Measurements from ENCODE around the gene NRN1L. TPM values are rescaled to one million over a fixed set of nuclear protein-coding genes. Genes with fewer than 3 reads are reported as not detected.

NRN1L gene
- total and polyA plus RNA-seq, 9 donors: 0.24 to 1.3 (median 0.75) TPM; not detected in 2

DNA sequence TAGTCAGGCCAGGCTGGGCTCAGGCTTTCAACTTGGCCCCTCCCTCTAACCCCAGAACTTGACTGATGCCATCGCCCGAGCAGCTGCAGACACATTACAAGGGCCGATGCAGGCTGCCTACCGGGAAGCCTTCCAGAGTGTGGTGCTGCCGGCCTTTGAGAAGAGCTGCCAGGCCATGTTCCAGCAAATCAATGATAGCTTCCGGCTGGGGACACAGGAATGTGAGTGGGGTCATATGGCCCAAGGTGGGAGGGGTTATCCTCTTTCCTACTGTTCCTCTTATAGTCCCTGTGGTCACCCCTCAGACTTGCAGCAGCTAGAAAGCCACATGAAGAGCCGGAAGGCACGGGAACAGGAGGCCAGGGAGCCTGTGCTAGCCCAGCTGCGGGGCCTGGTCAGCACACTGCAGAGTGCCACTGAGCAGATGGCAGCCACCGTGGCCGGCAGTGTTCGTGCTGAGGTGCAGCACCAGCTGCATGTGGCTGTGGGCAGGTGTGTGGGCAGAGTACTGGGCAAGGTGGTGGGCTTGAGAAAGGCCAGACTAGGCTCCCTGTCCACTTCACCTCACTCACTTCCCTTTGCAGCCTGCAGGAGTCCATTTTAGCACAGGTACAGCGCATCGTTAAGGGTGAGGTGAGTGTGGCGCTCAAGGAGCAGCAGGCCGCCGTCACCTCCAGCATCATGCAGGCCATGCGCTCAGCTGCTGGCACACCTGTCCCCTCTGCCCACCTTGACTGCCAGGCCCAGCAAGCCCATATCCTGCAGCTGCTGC lies 2.1 kb upstream of the NRN1L start:
- 75% methylated on average over 8 of the region's 18 CpGs for WGBS (ENCODE audit: insufficient coverage)
- Histone ChIP-seq H3K4me3 (ENCODE audit: low read length) (peak overlapping the region; percentile 27), H3K27ac (ENCODE audit: low read length) (peak overlapping the region; percentile 100), H3K4me1 (ENCODE audit: control insufficient read depth, insufficient read depth, low read length) (peaks cover 58% of the 10 kb centered on the region), H3K27me3 (ENCODE audit: control insufficient read depth, insufficient read depth, low read length) (no peaks in the 10 kb centered on the region), H3K9me3 (replicated peaks; ENCODE audit: control insufficient read depth, low read depth, low read length) (no peaks in the 10 kb centered on the region), H3K36me3 (ENCODE audit: control insufficient read depth, insufficient read depth, low read length) (peaks cover 84% of the 10 kb centered on the region)
- peak; percentile 93 for DNase-seq

DNA sequence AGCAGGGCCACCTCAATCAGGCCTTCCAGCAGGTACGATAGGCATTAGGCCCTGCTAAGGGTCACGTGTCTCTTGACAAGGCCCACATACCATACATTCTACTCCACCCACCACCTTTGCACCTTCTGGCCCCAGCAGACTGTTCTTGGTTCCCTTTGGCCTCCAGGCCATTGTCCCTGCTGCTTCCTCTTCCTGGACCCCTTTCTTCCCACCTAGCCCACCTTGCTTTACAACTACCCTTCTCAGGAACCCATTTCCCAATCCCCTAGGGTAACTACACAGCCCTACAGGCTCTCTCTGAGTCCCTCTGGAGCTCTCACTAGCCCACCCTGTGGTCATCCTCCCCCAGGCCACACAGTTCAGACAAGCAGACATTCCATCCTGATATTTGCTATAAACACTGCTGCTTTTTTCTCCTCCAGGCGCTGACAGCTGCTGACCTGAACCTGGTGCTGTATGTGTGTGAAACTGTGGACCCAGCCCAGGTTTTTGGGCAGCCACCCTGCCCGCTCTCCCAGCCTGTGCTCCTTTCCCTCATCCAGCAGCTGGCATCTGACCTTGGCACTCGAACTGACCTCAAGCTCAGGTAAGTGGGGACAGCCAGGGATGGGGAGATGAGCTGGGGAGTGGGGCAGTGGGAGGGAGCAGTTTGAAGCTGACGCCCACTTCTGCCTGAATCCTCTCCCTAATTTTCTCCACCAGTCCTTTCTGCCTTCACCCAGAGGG lies 1.4 kb upstream of the NRN1L start:
- 77% methylated on average over 2 of the region's 6 CpGs for WGBS (ENCODE audit: insufficient coverage)
- no peaks in the 10 kb centered on the region for H3K9me3 ChIP-seq (replicated peaks; ENCODE audit: control insufficient read depth, low read depth, low read length)
- no peak overlapping the region for H3K4me3 ChIP-seq (ENCODE audit: low read length)
- H3K27me3 ChIP-seq (ENCODE audit: control insufficient read depth, insufficient read depth, low read length): no peaks in the 10 kb centered on the region
- H3K27ac ChIP-seq (ENCODE audit: low read length): peak overlapping the region; percentile 100
- peaks cover 65% of the 10 kb centered on the region for H3K4me1 ChIP-seq (ENCODE audit: control insufficient read depth, insufficient read depth, low read length)
- H3K36me3 ChIP-seq (ENCODE audit: control insufficient read depth, insufficient read depth, low read length): peaks cover 77% of the 10 kb centered on the region
- DNase-seq: no peak

DNA sequence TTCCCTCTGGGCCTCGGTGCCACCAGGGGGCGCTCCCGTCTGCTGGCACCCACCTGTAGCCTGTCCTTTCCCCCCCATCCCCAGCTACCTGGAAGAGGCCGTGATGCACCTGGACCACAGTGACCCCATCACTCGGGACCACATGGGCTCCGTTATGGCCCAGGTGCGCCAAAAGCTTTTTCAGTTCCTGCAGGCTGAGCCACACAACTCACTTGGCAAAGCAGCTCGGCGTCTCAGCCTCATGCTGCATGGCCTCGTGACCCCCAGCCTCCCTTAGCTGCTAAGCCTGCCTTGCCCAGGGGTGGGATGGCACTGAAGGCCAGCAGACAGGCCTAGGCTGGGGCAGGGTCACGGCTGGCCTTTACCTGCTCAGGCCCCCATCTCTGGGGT lies 818 bp upstream of the NRN1L start:
- Histone ChIP-seq H3K27me3 (ENCODE audit: control insufficient read depth, insufficient read depth, low read length) (no peaks in the 10 kb centered on the region), H3K36me3 (ENCODE audit: control insufficient read depth, insufficient read depth, low read length) (peaks cover 71% of the 10 kb centered on the region), H3K4me1 (ENCODE audit: control insufficient read depth, insufficient read depth, low read length) (peaks cover 68% of the 10 kb centered on the region), H3K9me3 (replicated peaks; ENCODE audit: control insufficient read depth, low read depth, low read length) (no peaks in the 10 kb centered on the region), H3K4me3 (ENCODE audit: low read length) (no peak overlapping the region), H3K27ac (ENCODE audit: low read length) (peak overlapping the region; percentile 100)
- 57% methylated on average over 10 of the region's 11 CpGs for WGBS (ENCODE audit: insufficient coverage)
- DNase-seq: peak; percentile 37

GRCh38 chr16:67885545-67885944 lies 860 bp downstream of the NRN1L start:
- no peak overlapping the region for H3K27ac ChIP-seq (ENCODE audit: low read length)
- H3K36me3 ChIP-seq (ENCODE audit: control insufficient read depth, insufficient read depth, low read length): peaks cover 54% of the 10 kb centered on the region
- H3K9me3 ChIP-seq (replicated peaks; ENCODE audit: control insufficient read depth, low read depth, low read length): no peaks in the 10 kb centered on the region
- H3K4me1 ChIP-seq (ENCODE audit: control insufficient read depth, insufficient read depth, low read length): peaks cover 57% of the 10 kb centered on the region
- H3K27me3 ChIP-seq (ENCODE audit: control insufficient read depth, insufficient read depth, low read length): no peaks in the 10 kb centered on the region
- DNase-seq: no peak
- WGBS (ENCODE audit: insufficient coverage): 86% methylated on average over 10 of the region's 12 CpGs
- H3K4me3 ChIP-seq (ENCODE audit: low read length): no peak overlapping the region

GRCh38 chr16:67885976-67886375 lies 1.3 kb downstream of the NRN1L start:
- H3K4me3 ChIP-seq (ENCODE audit: low read length): no peak overlapping the region
- peaks cover 50% of the 10 kb centered on the region for H3K36me3 ChIP-seq (ENCODE audit: control insufficient read depth, insufficient read depth, low read length)
- no peak overlapping the region for H3K27ac ChIP-seq (ENCODE audit: low read length)
- H3K27me3 ChIP-seq (ENCODE audit: control insufficient read depth, insufficient read depth, low read length): no peaks in the 10 kb centered on the region
- H3K9me3 ChIP-seq (replicated peaks; ENCODE audit: control insufficient read depth, low read depth, low read length): no peaks in the 10 kb centered on the region
- DNase-seq: no peak
- peaks cover 52% of the 10 kb centered on the region for H3K4me1 ChIP-seq (ENCODE audit: control insufficient read depth, insufficient read depth, low read length)
- WGBS (ENCODE audit: insufficient coverage): 87% methylated on average over 15 of the region's 19 CpGs

GRCh38 chr16:67886387-67886786 lies 1.7 kb downstream of the NRN1L start:
- WGBS (ENCODE audit: insufficient coverage): 92% methylated on average over 2 of the region's 5 CpGs
- peaks cover 48% of the 10 kb centered on the region for H3K4me1 ChIP-seq (ENCODE audit: control insufficient read depth, insufficient read depth, low read length)
- no peaks in the 10 kb centered on the region for H3K9me3 ChIP-seq (replicated peaks; ENCODE audit: control insufficient read depth, low read depth, low read length)
- no peak for DNase-seq
- H3K27me3 ChIP-seq (ENCODE audit: control insufficient read depth, insufficient read depth, low read length): no peaks in the 10 kb centered on the region
- no peak overlapping the region for H3K4me3 ChIP-seq (ENCODE audit: low read length)
- H3K36me3 ChIP-seq (ENCODE audit: control insufficient read depth, insufficient read depth, low read length): peaks cover 46% of the 10 kb centered on the region
- H3K27ac ChIP-seq (ENCODE audit: low read length): no peak overlapping the region

DNA sequence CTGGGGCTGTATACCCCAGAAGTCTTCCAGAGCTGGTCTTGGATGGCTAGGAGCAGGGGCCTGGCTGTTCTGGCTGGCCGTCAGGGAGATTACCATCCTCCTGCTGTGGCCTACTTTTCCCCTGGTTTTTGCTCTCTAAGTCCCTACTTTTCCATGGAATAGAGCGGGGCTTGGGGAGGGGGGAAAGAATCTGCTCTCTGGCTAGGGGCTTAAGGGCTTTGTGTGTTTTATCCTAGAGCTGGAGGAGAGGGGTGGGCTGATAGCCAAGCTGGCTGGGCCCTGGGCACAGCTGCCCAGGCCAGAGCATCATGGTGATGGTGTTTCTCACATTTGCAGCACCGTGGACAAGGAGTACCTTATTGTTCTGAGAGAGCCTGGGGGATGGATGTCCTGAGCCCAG lies 3.6 kb downstream of the NRN1L start:
- WGBS (ENCODE audit: insufficient coverage): 100% methylated on average over 1 of the region's 3 CpGs
- Histone ChIP-seq H3K9me3 (replicated peaks; ENCODE audit: control insufficient read depth, low read depth, low read length) (no peaks in the 10 kb centered on the region), H3K27me3 (ENCODE audit: control insufficient read depth, insufficient read depth, low read length) (no peaks in the 10 kb centered on the region), H3K4me3 (ENCODE audit: low read length) (no peak overlapping the region), H3K36me3 (ENCODE audit: control insufficient read depth, insufficient read depth, low read length) (peaks cover 29% of the 10 kb centered on the region), H3K4me1 (ENCODE audit: control insufficient read depth, insufficient read depth, low read length) (peaks cover 30% of the 10 kb centered on the region), H3K27ac (ENCODE audit: low read length) (peak overlapping the region; percentile 35)
- peak; percentile 41 for DNase-seq

DNA sequence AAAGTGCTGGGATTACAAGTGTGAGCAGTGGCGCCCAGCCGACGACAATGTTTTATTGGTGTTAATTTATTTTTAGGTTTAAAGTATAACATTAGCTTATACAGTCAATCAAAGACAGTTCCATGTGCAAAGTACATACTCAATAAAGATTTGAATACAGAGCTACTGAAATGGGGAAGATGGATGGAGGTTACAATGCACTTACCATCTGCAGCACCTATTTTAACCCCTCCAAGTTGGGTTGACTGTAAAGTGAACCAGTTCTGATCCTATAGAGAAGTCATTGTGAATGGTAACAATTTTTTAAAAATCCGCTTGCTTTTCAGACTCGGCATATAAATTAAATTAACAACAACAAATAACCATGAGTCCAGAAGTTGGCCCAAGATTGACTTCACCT lies 7.7 kb downstream of the NRN1L start:
- peak overlapping the region; percentile 49 for H3K4me3 ChIP-seq (ENCODE audit: low read length)
- no peaks in the 10 kb centered on the region for H3K9me3 ChIP-seq (replicated peaks; ENCODE audit: control insufficient read depth, low read depth, low read length)
- no peak overlapping the region for H3K27ac ChIP-seq (ENCODE audit: low read length)
- no CpG with 5 or more reads among the region's 5 CpGs for WGBS (ENCODE audit: insufficient coverage)
- H3K27me3 ChIP-seq (ENCODE audit: control insufficient read depth, insufficient read depth, low read length): no peaks in the 10 kb centered on the region
- DNase-seq: no peak
- H3K4me1 ChIP-seq (ENCODE audit: control insufficient read depth, insufficient read depth, low read length): peaks cover 28% of the 10 kb centered on the region
- no peaks in the 10 kb centered on the region for H3K36me3 ChIP-seq (ENCODE audit: control insufficient read depth, insufficient read depth, low read length)

- Histone ChIP-seq H3K4me1 (ENCODE audit: control insufficient read depth, insufficient read depth, low read length) (peaks cover 23% of the 10 kb centered on the region), H3K27me3 (ENCODE audit: control insufficient read depth, insufficient read depth, low read length) (no peaks in the 10 kb centered on the region), H3K27ac (ENCODE audit: low read length) (peak within 1 kb of the TSS; percentile 94), H3K4me3 (ENCODE audit: low read length) (peak within 1 kb of the TSS; percentile 99), H3K9me3 (replicated peaks; ENCODE audit: control insufficient read depth, low read depth, low read length) (no peaks in the 10 kb centered on the region), H3K36me3 (ENCODE audit: control insufficient read depth, insufficient read depth, low read length) (no peaks in the 10 kb centered on the region)
- WGBS (ENCODE audit: insufficient coverage): under 1% methylated on average over 86 of the region's 90 CpGs
- peak; percentile 98 for DNase-seq
These were observed 8.4 kb downstream of the NRN1L start, which contains the start of gene PSKH1 for GRCh38 chr16:67892899-67893742. Gene PSKH1 (plus strand): TSS chr16:67893254. CDS start chr16:67908750, 15,496 bp downstream.

Measured in muscle of leg (tissue), 11 donors.